IMR-90 (cell line): Measurements from ENCODE around the gene PFDN1. TPM values are rescaled to one million over a fixed set of nuclear protein-coding genes. Genes with fewer than 3 reads are reported as not detected.

Experiments used
- ATAC-seq: fragments of 200-7000 bp; cut with Tn5 transposase; 2 replicates; pipeline ENCODE4 v1.9.1; 2020; ENCODE audit warnings: low read depth, mild to moderate bottlenecking, moderate library complexity
- BruUV-seq: library from RNA; stranded (reverse); fragments of 400-500 nt; replicated peaks from 2 replicates; lab custom pipeline; 2021; lab: Mats Ljungman, UMichigan
- CTCF ChIA-PET: fragments of 300-600 bp; formaldehyde crosslinking; extraction: SDS; loops from one replicate; lab custom pipeline; 2021; ENCODE audit warnings: antibody characterized with exemption; lab: Yijun Ruan, JAX
- POLR2A ChIA-PET: fragments of 300-600 bp; sonication (Branson Sonifier 250); formaldehyde crosslinking; loops from one replicate; lab custom pipeline; 2022; ENCODE audit warnings: antibody characterized with exemption; ENCODE audit not compliant: unreplicated experiment; lab: Charles Lee
- DNase-seq: peaks from one replicate; pipeline ENCODE4 v3.0.0; 2013
- H2AFZ ChIP-seq: replicated peaks from 2 replicates; pipeline ENCODE3; 2013; ENCODE audit warnings: low read length, mild to moderate bottlenecking; ENCODE audit not compliant: poor library complexity
- H2AK5ac ChIP-seq: 2 replicates; pipeline ENCODE4 v1.6.1; 2013; ENCODE audit warnings: low read depth, low read length, inconsistent platforms
- H2AK9ac ChIP-seq: replicated peaks from 2 replicates; pipeline ENCODE3; 2013; ENCODE audit warnings: mild to moderate bottlenecking, low read depth, low read length, moderate library complexity; ENCODE audit not compliant: poor library complexity
- H2BK120ac ChIP-seq: 2 replicates; pipeline ENCODE4 v1.6.1; 2013; ENCODE audit warnings: low read depth, low read length, inconsistent platforms
- H2BK15ac ChIP-seq: 3 replicates; pipeline ENCODE4 v1.6.1; 2013; ENCODE audit warnings: low read depth, low read length, inconsistent platforms
- H2BK20ac ChIP-seq: 2 replicates; pipeline ENCODE4 v1.6.1; 2013; ENCODE audit warnings: low read depth, mild to moderate bottlenecking, inconsistent platforms, low read length, moderate library complexity
- H2BK5ac ChIP-seq: 2 replicates; pipeline ENCODE4 v1.6.1; 2013; ENCODE audit warnings: mild to moderate bottlenecking, low read depth, low read length, inconsistent platforms; ENCODE audit not compliant: poor library complexity, severe bottlenecking
- H3K14ac ChIP-seq: replicated peaks from 2 replicates; pipeline ENCODE4 v1.6.1; 2013; ENCODE audit warnings: low read depth, low read length, inconsistent platforms
- H3K18ac ChIP-seq: 2 replicates; pipeline ENCODE4 v1.6.1; 2013; ENCODE audit warnings: low read depth, low read length, control low read depth
- H3K23ac ChIP-seq: 2 replicates; pipeline ENCODE4 v1.6.1; 2013; ENCODE audit warnings: low read depth, low read length, inconsistent platforms
- H3K27ac ChIP-seq: 2 replicates; pipeline ENCODE4 v1.5.1; 2013; ENCODE audit warnings: mild to moderate bottlenecking, control low read depth, low read length; ENCODE audit not compliant: insufficient read depth
- H3K27me3 ChIP-seq: 2 replicates; pipeline ENCODE4 v1.6.1; 2013; ENCODE audit warnings: low read length; ENCODE audit not compliant: control insufficient read depth, insufficient read depth
- H3K36me3 ChIP-seq: 2 replicates; pipeline ENCODE4 v1.6.1; 2013; ENCODE audit warnings: low read length, mixed read lengths; ENCODE audit not compliant: control insufficient read depth, insufficient read depth
- H3K4ac ChIP-seq: 2 replicates; pipeline ENCODE4 v1.6.1; 2013; ENCODE audit warnings: low read depth, low read length, inconsistent platforms
- H3K4me1 ChIP-seq: 2 replicates; pipeline ENCODE4 v1.6.1; 2013; ENCODE audit warnings: low read length, mixed read lengths; ENCODE audit not compliant: control insufficient read depth, insufficient read depth
- H3K4me2 ChIP-seq: 2 replicates; pipeline ENCODE4 v1.6.1; 2013; ENCODE audit warnings: low read depth, mild to moderate bottlenecking, control low read depth, low read length, moderate library complexity
- H3K4me3 ChIP-seq: 2 replicates; pipeline ENCODE4 v1.5.1; 2013; ENCODE audit warnings: low read depth, mild to moderate bottlenecking, control low read depth, low read length, moderate library complexity; ENCODE audit not compliant: insufficient read depth
- H3K56ac ChIP-seq: 2 replicates; pipeline ENCODE4 v1.6.1; 2013; ENCODE audit warnings: low read length, inconsistent platforms; ENCODE audit not compliant: insufficient read depth; ENCODE audit errors: extremely low read depth
- H3K79me1 ChIP-seq, 2 experiments: 2 replicates each; pipeline ENCODE4 v1.6.1; 2013; ENCODE audit warnings: low read length in 2 of 2, inconsistent platforms in 1 of 2, low read depth in 1 of 2
- H3K9ac ChIP-seq: 2 replicates; pipeline ENCODE4 v1.6.1; 2013; ENCODE audit warnings: low read depth, low read length, control low read depth
- H3K9me1 ChIP-seq: 2 replicates; pipeline ENCODE4 v1.6.1; 2013; ENCODE audit warnings: low read length, inconsistent platforms; ENCODE audit not compliant: insufficient read depth
- H3K9me3 ChIP-seq: 2 replicates; pipeline ENCODE4 v1.6.1; 2013; ENCODE audit warnings: low read length; ENCODE audit not compliant: control insufficient read depth, insufficient read depth
- H4K20me1 ChIP-seq: 2 replicates; pipeline ENCODE4 v1.6.1; 2013; ENCODE audit warnings: low read length, inconsistent platforms; ENCODE audit not compliant: insufficient read depth
- H4K5ac ChIP-seq: 2 replicates; pipeline ENCODE4 v1.6.1; 2013; ENCODE audit warnings: mild to moderate bottlenecking, low read depth, low read length, control low read depth
- H4K8ac ChIP-seq, 2 experiments: 2 replicates each; pipeline ENCODE4 v1.6.1; 2013; ENCODE audit warnings: low read depth in 2 of 2, low read length in 2 of 2, control low read depth in 1 of 2, inconsistent platforms in 1 of 2
- H4K91ac ChIP-seq: 2 replicates; pipeline ENCODE4 v1.6.1; 2013; ENCODE audit warnings: low read depth, low read length, inconsistent platforms; ENCODE audit not compliant: insufficient read depth
- WGBS, 2 experiments: methylation state at CpG; one replicate each; pipeline versions ENCODE4 v1.1.5 to v1.1.7; 2013; ENCODE audit warnings: missing lambda C conversion rate in 2 of 2; ENCODE audit not compliant: insufficient read length in 1 of 2; ENCODE audit errors: extremely low coverage in 2 of 2; 5-methylcytosine and 5-hydroxymethylcytosine counted together
- dilution Hi-C: fragments of 300-500 bp; cut with HindIII; formaldehyde crosslinking; loops from one replicate; pipeline ENCODE4 v1.14.3; 2018; ENCODE audit warnings: low sequenced_read_pairs; ENCODE audit not compliant: unreplicated experiment
- in situ Hi-C: fragments of 300-500 bp; cut with MboI; formaldehyde crosslinking; loops from 3 replicates; pipeline ENCODE4 v1.14.3; 2019; ENCODE audit warnings: low sequenced_read_pairs, inconsistent platforms, mixed read lengths
- intact Hi-C: fragments of 100-400 bp; cut with micrococcal nuclease; formaldehyde crosslinking; loops from 2 replicates; pipeline ENCODE4 v1.10.0; 2022
- polyA plus RNA-seq, 3 experiments: library from polyadenylated mRNA; depleted of rRNA; stranded (reverse); fragments of >200 nt; gene quantifications; 2 replicates each; pipeline ENCODE4 v1.2.3, GENCODE V29; 2012; ENCODE audit warnings: low replicate concordance in 1 of 3
- total RNA-seq: library from RNA; depleted of rRNA; stranded (reverse); fragments of >200 nt; gene quantifications from 2 replicates; pipeline ENCODE4 v1.2.3, GENCODE V29; 2012
- TF ChIP-seq, protein P1 (sequence below): conservative IDR thresholded peaks from 2 replicates; pipeline ENCODE4 v1.5.1; 2012; ENCODE audit warnings: mild to moderate bottlenecking, low read depth, low read length, improper control_type of control experiment

The PFDN1 gene
- total and polyA plus RNA-seq, 2 of the 4 experiments (the other 2 are of a cell fraction), result 98.8 to 134 TPM

- dilution Hi-C loops (no loop called here), intact Hi-C loops (no loop called here), in situ Hi-C loops (no loop called here)
- Histone ChIP-seq H2AFZ (no peak overlapping the region), H2BK15ac (no peak overlapping the region), H4K8ac (no peak overlapping the region), H4K91ac (no peak overlapping the region), H3K4ac (no peak overlapping the region), H3K4me3 (no peak overlapping the region), H3K9ac (no peak overlapping the region), H3K36me3 (no peaks in the 10 kb centered on the region), H3K14ac (no peak overlapping the region), H3K79me1 (no peaks in the 10 kb centered on the region), H4K5ac (no peak overlapping the region), H3K4me2 (no peak overlapping the region), H2AK5ac (no peak overlapping the region), H3K23ac (no peak overlapping the region), H3K18ac (no peak overlapping the region), H2BK20ac (no peak overlapping the region), H2BK5ac (no peak overlapping the region), H3K27ac (no peak overlapping the region), H3K56ac (no peak overlapping the region), H3K27me3 (no peaks in the 10 kb centered on the region), H3K9me1 (no peaks in the 10 kb centered on the region), H3K9me3 (no peaks in the 10 kb centered on the region), H2BK120ac (no peak overlapping the region), H4K20me1 (no peaks in the 10 kb centered on the region), H2AK9ac (no peak overlapping the region), H3K4me1 (no peaks in the 10 kb centered on the region)
- BruUV-seq, result no TSS peak
- WGBS, 2 experiments, result no CpG with 5 or more reads among the region's 2 CpGs
- DNase-seq (no peak), ATAC-seq (no peak)
- CTCF ChIA-PET, result interaction anchor here (0.6 kb wide), 1 partner anchor 45 kb away, joined by 3 read pairs; no protein-coding TSS in a partner anchor
- TF ChIP-seq, protein P1, sequence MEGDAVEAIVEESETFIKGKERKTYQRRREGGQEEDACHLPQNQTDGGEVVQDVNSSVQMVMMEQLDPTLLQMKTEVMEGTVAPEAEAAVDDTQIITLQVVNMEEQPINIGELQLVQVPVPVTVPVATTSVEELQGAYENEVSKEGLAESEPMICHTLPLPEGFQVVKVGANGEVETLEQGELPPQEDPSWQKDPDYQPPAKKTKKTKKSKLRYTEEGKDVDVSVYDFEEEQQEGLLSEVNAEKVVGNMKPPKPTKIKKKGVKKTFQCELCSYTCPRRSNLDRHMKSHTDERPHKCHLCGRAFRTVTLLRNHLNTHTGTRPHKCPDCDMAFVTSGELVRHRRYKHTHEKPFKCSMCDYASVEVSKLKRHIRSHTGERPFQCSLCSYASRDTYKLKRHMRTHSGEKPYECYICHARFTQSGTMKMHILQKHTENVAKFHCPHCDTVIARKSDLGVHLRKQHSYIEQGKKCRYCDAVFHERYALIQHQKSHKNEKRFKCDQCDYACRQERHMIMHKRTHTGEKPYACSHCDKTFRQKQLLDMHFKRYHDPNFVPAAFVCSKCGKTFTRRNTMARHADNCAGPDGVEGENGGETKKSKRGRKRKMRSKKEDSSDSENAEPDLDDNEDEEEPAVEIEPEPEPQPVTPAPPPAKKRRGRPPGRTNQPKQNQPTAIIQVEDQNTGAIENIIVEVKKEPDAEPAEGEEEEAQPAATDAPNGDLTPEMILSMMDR, result no peak
- POLR2A ChIA-PET, result no interaction called here
Measured at GRCh38 chr5:140202610-140203009, 100.3 kb downstream of the PFDN1 start.
